Stomach smooth muscle (tissue), 2 donors: ENCODE results near the gene PROM2.

Experiments used
- H3K27ac ChIP-seq: one replicate; pipeline ENCODE4 v1.7.0; 2013; ENCODE audit warnings: mild to moderate bottlenecking, low read length, inconsistent platforms
- H3K27me3 ChIP-seq, 2 donors: one replicate each; pipeline ENCODE4 v1.7.0; 2013; ENCODE audit warnings: low read length in 2 of 2; ENCODE audit not compliant: insufficient read depth in 2 of 2, control insufficient read depth in 1 of 2
- H3K36me3 ChIP-seq, 2 donors: one replicate each; pipeline ENCODE4 v1.7.0; 2013; ENCODE audit warnings: low read length in 2 of 2; ENCODE audit not compliant: control insufficient read depth in 2 of 2, insufficient read depth in 2 of 2
- H3K4me1 ChIP-seq: one replicate; pipeline ENCODE4 v1.7.0; 2013; ENCODE audit warnings: low read length; ENCODE audit not compliant: control insufficient read depth, insufficient read depth
- H3K4me3 ChIP-seq, 2 donors: one replicate each; pipeline ENCODE4 v1.7.0; 2013; ENCODE audit warnings: low read length in 2 of 2
- H3K9ac ChIP-seq, 2 donors: one replicate each; pipeline ENCODE4 v1.7.0; 2013; ENCODE audit warnings: low read length in 2 of 2, mild to moderate bottlenecking in 1 of 2
- H3K9me3 ChIP-seq, 2 donors: one replicate each; pipeline ENCODE4 v1.7.0; 2013; ENCODE audit warnings: low read length in 2 of 2; ENCODE audit not compliant: control insufficient read depth in 2 of 2
- donor health status: healthy.
- donor health status: Pancreatic carcinoma.

The PROM2 gene

DNA sequence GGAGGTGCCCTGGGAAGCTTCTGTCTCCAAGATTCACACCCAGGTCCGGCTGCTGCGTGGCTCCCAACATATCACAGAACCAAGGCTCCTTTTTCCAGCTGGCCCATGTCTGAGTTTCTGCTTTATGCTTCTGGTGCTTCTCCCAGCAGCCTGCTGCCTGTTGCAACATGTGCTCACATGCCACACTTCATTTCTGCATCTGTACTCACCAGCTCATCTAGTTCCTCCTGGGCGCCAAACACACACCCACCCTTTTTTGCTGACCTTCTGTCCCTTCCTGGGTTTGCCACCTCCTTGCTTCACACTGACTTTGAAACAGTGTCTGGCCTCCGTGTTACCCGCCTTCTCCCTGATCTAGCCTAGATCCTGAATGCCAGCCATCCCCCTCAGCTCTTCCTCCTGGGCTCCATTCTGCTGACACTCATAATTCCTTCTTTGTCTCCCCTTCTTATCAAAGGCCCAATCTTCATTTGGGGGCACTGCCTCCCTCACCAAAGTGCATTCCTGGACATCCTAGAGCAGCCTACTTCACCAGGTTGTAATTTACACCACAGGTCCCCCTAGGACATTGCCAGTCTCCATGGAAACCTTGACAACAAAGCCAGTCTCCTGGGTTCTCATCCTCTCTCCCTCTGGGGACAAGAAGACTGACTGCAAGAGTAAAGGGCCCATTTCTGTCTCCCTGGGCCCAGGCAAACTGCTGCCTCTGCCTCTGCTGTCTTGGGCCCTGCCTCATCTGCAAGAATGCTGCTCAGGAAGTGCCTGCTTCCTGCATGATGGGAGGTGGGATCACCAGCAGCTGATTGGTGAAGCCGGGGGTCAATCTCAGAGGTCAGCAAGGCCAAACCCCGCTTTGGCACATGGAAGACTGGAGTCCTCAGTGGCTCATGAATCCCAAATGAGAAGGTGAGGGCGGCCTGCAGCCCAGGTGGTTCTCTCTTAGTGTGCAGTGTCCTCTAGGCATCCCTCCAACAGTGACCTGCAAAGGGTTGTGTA, 13.9 kb upstream of the PROM2 start:
- Histone ChIP-seq H3K4me1 (no peaks in the 10 kb centered on the region), H3K9me3 (peaks cover 0 to 5% of the 10 kb centered on the region in 2 donors), H3K9ac (no peak overlapping the region), H3K4me3 (no peak overlapping the region), H3K27me3 (no peaks in the 10 kb centered on the region), H3K27ac (no peak overlapping the region), H3K36me3 (no peaks in the 10 kb centered on the region)

GRCh38 chr2:95261602-95262001, 12.6 kb upstream of the PROM2 start:
- Histone ChIP-seq H3K27ac (no peak overlapping the region), H3K27me3 (no peaks in the 10 kb centered on the region), H3K9me3 (peaks cover 0 to 5% of the 10 kb centered on the region in 2 donors), H3K4me3 (no peak overlapping the region), H3K9ac (no peak overlapping the region), H3K36me3 (no peaks in the 10 kb centered on the region), H3K4me1 (no peaks in the 10 kb centered on the region)

DNA sequence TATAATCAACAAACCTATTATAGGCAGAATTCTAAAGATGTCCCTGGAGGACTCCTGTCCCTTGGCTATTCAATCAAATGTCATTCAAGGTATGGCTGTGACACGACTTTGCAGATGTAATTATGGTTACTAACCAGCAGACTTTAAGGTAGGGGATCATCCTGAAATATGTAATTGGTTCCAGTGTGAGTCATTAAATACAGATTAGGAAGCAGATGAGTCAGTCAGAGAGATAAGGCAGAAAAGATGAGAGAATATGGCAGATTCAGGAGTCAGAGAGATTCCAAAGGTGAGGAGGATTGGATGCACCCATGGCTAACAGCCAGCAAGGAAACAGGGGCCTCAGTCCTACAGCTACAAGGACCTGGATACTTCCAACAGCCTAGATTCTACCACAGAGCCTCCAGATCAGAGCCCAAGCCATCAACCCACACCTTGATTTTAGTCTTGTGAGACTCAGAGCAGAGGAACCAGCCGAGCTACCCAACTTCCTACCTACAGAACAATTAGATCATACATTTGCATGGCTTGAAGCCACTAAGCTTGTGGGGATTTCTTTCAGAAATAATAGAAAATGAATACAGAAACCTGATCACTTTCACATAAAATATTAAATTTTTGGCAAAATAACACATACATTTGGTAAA, 11.2 kb upstream of the PROM2 start:
- Histone ChIP-seq H3K36me3 (no peaks in the 10 kb centered on the region), H3K27me3 (no peaks in the 10 kb centered on the region)

DNA sequence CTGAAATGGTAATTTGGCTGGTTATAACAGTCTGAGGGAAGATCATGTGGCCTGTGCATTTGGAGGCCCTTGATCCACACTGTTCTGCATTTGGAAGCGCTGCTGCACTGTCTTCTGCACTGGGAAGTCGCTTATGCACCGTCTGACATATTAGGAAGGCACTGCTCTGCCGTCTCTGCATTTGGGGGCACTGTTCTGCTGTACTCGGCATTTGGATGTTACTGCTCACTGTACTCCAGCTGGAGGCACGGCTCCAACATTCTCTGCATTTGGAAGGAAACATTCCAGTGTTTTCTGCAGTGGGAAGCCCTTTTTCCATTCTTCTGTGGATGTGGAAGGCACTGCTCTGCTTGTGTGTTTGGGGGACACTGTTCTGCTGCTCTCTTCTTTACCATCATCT, 9.6 kb upstream of the PROM2 start:
- H3K36me3 ChIP-seq, result no peaks in the 10 kb centered on the region
- H3K27ac ChIP-seq, result no peak overlapping the region
- no peaks in the 10 kb centered on the region for H3K4me1 ChIP-seq
- H3K9ac ChIP-seq, result no peak overlapping the region
- H3K9me3 ChIP-seq, result no peaks in the 10 kb centered on the region
- no peak overlapping the region for H3K4me3 ChIP-seq
- H3K27me3 ChIP-seq, result no peaks in the 10 kb centered on the region

More for the DNA sequence above, 11.2 kb upstream of the PROM2 start:
- Histone ChIP-seq H3K4me1 (no peaks in the 10 kb centered on the region), H3K9me3 (peaks cover 0 to 5% of the 10 kb centered on the region in 2 donors), H3K9ac (no peak overlapping the region), H3K4me3 (no peak overlapping the region), H3K27ac (no peak overlapping the region)

DNA sequence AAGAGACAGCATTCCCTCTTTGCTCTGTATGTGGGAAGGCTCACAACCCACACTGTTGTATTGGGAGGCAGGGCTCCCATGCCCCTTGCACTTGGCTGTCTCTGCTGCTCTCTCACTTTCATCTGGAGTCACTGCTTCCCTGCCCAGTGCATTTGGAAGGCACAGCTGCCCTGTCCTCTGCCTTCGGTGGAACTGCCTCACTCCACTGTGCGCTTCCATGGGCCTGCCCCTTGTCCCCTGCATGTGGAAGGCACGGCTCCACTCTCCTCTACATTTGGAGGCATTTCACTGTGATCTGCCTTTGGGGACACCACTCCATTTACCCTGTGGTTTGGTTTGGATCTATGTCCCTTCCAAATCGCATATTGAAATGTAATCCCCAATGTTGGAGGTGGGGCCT, 9.1 kb upstream of the PROM2 start:
- no peak overlapping the region for H3K27ac ChIP-seq
- H3K4me1 ChIP-seq, result no peaks in the 10 kb centered on the region
- no peaks in the 10 kb centered on the region for H3K9me3 ChIP-seq
- no peaks in the 10 kb centered on the region for H3K27me3 ChIP-seq
- H3K9ac ChIP-seq, result no peak overlapping the region
- H3K36me3 ChIP-seq, result no peaks in the 10 kb centered on the region
- no peak overlapping the region for H3K4me3 ChIP-seq

- H3K4me1 ChIP-seq, result no peaks in the 10 kb centered on the region
- H3K27me3 ChIP-seq, result no peaks in the 10 kb centered on the region
- no peaks in the 10 kb centered on the region for H3K36me3 ChIP-seq
- H3K9ac ChIP-seq, result no peak overlapping the region
- H3K9me3 ChIP-seq, result no peaks in the 10 kb centered on the region
- H3K4me3 ChIP-seq, result no peak overlapping the region
- no peak overlapping the region for H3K27ac ChIP-seq
Measured at GRCh38 chr2:95266781-95267430, 7.3 kb upstream of the PROM2 start.

DNA sequence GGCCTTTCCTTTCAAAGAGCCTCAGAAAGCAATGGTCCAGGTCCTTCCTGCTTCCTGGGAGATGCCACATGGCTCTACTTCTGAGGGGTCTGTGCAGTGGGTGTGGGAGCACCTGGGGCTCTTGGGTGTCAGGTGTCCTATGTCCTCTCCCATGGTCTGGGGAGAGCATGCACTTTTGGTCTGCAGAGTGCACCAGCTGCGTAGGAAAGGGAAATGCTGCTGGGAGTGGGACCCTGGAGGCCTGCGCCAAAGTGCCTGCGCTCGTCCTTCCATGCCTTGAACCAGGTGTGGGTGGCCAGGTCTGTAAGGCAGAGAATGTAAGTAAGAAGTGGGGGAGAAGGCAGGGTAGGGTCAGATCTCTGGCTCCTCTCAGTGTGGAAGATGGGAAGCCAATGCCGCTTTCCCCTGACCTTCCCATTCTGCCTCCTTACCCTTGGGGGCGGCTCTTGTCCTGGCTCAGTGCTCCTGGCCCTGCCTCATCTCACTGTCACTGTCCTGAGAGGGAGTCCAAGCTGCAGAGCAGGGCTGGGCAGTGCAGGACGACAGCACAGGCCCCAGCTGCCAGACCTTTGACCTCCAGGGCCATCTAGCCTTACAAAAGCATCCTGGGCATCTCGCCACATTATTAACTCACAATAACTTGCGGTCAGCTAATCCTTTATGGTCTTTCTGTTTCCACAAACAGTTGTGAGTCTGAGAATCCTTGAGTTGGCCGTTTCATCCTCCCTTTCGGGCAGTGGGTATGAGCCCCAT, 6.6 kb upstream of the PROM2 start:
- H3K27me3 ChIP-seq, result no peaks in the 10 kb centered on the region
- no peaks in the 10 kb centered on the region for H3K36me3 ChIP-seq
- no peaks in the 10 kb centered on the region for H3K4me1 ChIP-seq
- H3K9ac ChIP-seq, result no peak overlapping the region
- no peak overlapping the region for H3K4me3 ChIP-seq
- no peaks in the 10 kb centered on the region for H3K9me3 ChIP-seq
- H3K27ac ChIP-seq, result no peak overlapping the region

DNA sequence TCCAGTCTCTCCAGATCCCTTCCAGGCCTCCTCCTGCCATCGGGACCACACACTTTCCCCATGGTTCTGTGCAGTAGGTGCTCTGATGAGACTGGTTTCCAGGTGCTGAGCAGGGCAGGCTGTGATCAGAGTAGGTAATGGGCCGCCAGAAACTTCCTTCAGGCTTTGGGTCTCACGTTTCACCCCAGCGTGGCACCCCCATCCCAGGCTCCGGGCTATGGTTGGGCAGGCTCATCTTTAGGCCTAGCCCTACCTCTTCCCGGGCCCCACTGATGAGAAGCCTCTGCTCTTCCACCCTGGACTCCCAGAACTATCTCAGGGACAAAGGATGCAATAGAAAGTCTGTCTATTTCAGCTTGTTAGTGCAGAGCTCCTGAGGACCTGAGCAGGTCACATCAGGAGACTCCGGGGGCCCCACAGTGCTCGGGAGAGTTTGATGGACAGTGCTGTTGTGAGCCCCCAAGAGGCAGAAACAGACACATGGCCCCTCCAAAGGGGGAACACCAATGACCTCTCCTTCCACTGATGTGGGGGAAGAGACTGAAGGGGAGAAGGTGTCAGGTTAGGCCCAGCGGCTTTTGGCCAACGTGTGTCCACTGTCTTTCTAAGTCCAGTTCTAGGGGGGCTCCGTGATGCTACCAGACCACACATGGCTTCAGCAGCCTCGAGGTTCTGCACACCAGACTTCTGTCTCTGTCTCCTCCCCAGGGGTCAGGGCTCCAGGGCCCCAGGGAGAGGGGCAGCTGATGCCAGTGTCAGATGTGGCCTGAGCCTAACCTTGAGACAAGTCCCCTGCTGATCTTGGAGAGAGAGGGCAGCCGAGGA, 5.8 kb upstream of the PROM2 start:
- Histone ChIP-seq H3K36me3 (no peaks in the 10 kb centered on the region), H3K4me3 (no peak overlapping the region), H3K9me3 (no peaks in the 10 kb centered on the region), H3K27me3 (no peaks in the 10 kb centered on the region), H3K4me1 (no peaks in the 10 kb centered on the region), H3K9ac (no peak overlapping the region), H3K27ac (no peak overlapping the region)

DNA sequence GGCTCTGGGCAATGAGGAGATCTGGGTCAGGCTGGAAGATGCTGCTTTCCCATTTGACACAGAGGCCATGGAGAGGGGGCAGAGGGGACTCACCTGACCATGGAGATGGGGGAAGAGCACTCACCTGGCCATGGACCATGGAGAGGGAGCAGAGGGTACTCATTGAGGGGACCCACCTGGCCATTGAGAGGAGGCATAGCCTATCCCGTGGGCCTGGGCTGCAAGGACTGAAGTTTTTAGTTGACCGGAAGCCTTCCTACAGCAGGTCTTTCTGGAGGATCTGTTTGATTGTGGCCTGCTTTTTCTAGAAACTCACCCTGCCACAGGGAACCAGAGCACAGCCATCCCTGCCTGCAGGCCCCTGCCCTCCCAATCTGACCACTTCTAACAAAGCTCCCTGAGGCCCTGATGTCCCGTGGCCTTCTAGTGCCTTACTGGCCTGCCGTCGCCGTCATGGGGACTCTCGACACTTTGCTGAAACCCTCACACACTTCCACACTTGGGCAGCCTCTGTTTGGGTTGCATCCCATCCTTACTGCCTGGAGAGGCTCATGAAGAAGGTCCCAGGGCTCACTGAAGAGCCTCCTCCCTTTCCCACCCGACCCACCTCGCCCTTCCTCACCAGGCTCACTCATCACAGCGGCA, 5.1 kb upstream of the PROM2 start:
- H3K9me3 ChIP-seq, result no peaks in the 10 kb centered on the region
- H3K36me3 ChIP-seq, result no peaks in the 10 kb centered on the region
- H3K4me1 ChIP-seq, result no peaks in the 10 kb centered on the region
- no peak overlapping the region for H3K27ac ChIP-seq
- no peaks in the 10 kb centered on the region for H3K27me3 ChIP-seq
- H3K4me3 ChIP-seq, result no peak overlapping the region
- H3K9ac ChIP-seq, result no peak overlapping the region
